Activated CD4-positive, alpha-beta memory T cell treated with anti-CD3 and anti-CD28 coated beads, Interleukin-2, amount 10 ng/mL, durations not matched to agents 7 days and 5 days (primary cell): ENCODE data around the gene PADI2. TPM values are rescaled to one million over a fixed set of nuclear protein-coding genes. Genes with fewer than 3 reads are reported as not detected.
A peak's percentile ranks its signal among the peaks of the same experiment; 100 is the strongest.

ENCODE experiments used
- CTCF ChIA-PET: fragments of 350-600 bp; sonication (Branson Sonifier 250); formaldehyde crosslinking; loops from one replicate; lab custom pipeline; 2021; ENCODE audit warnings: antibody characterized with exemption, inconsistent platforms; lab: Charles Lee
- POLR2A ChIA-PET: fragments of 350-600 bp; sonication (Branson Sonifier 250); formaldehyde crosslinking; loops from one replicate; lab custom pipeline; 2021; ENCODE audit warnings: antibody characterized with exemption; lab: Charles Lee
- DNase-seq: peaks from one replicate; pipeline ENCODE4 v3.0.0-alpha.2; 2020
- H3K27ac Mint-ChIP-seq: one replicate; pipeline ENCODE4 v1.8.0; 2021; ENCODE audit warnings: mild to moderate bottlenecking, mixed read lengths
- H3K27me3 Mint-ChIP-seq: one replicate; pipeline ENCODE4 v1.8.0; 2021; ENCODE audit warnings: mixed read lengths
- H3K36me3 Mint-ChIP-seq: one replicate; pipeline ENCODE4 v1.8.0; 2021; ENCODE audit warnings: low read depth, mixed read lengths
- H3K4me1 Mint-ChIP-seq: one replicate; pipeline ENCODE4 v1.8.0; 2021; ENCODE audit warnings: mixed read lengths
- H3K4me3 Mint-ChIP-seq: one replicate; pipeline ENCODE4 v1.8.0; 2021; ENCODE audit warnings: mild to moderate bottlenecking, mixed read lengths
- H3K9me3 Mint-ChIP-seq: one replicate; pipeline ENCODE4 v1.8.0; 2021; ENCODE audit warnings: mixed read lengths
- total RNA-seq, 2 experiments: library from RNA; stranded (reverse); gene quantifications; one replicate each; pipeline ENCODE4 v1.2.3, GENCODE V29; 2021

Gene PADI2
- total RNA-seq = not detected

DNA sequence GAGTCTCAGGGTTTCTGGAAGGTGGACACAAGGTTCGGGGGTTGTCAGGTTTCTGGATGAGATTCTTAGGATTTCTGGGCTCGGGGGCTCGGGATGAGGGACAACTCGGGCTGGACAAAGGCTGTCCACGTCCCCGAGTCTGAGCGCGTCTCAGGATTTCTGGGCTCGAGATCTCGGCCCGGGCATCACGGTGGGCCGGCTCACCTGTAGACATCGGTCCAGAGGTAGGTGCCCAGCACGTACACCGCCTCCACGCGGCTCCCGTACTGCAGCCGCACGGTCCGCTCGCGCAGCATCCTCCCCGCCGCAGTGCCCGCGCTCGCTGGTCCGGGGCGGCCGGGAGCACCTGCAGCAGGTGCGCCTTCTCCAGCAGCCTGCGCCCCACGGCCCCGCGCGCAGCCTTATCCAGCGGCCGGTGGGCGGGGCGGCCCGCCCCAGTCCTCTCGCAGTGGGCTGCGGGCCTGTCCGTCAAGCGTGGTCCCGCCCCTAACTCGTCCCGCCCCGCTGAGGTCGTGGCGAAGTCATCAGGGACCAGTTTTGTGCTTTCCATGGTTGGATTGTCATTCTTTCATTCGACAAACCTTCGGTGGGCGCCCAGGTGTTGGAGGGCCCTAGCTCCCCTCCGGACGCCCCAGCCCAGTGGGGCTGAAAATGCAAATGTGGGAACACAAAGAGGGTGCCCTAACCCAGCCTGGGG lies at the start of gene PADI2:
Gene PADI2, minus strand, starts transcription at position 376 of the 697 bp plus-strand sequence. Its CDS starts 80 bp downstream, at position 296.
- peaks cover 4% of the 10 kb centered on the region for H3K4me1 Mint-ChIP-seq
- H3K4me3 Mint-ChIP-seq = no peak within 1 kb of the TSS
- H3K27me3 Mint-ChIP-seq = peaks cover 43% of the 10 kb centered on the region
- no peaks in the 10 kb centered on the region for H3K36me3 Mint-ChIP-seq
- peak; percentile 43 for DNase-seq
- ChIA-PET POLR2A (no interaction called here), CTCF (no interaction called here)
- no peak within 1 kb of the TSS for H3K27ac Mint-ChIP-seq
- H3K9me3 Mint-ChIP-seq = no peaks in the 10 kb centered on the region

DNA sequence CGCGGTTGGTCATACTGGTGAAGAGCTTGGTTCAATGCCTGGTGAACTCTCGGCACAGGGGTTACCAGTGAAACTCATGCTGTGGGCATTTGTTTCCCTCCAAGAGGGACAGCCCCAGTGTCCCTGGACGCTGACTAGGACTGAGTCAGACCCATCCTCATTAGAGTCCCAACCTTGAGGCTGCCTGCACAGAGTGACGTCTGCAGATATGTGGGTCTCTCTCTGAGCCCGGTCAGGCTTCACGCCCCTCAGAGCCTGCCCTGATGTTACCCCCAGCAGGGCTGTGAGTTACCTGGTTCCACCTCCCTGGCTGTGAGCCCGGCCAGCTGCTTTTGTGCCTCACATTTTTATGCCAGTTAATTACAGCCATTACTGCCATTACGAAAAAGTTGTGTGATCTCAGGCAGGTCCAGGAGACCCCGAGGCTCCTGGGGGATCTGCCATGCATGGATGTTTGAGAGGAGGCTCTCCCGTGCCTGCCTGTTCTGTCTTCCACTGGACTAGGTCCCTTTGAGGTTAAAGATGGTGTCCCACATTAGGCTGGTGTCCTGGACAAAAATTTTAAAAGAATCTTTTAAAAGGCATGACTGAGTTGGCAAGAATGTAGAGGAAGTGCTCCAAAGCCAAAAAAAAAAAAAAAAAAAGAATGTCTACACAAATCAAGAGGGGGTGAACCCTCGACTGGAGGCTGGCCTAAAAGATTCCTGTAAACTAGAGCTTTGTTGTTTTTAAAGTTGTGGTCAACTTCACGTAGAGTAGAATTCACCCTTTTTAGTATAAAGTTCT lies 49.0 kb upstream of the PADI2 start:
- Mint-ChIP-seq H3K27ac (no peak overlapping the region), H3K4me1 (no peaks in the 10 kb centered on the region), H3K9me3 (no peaks in the 10 kb centered on the region), H3K27me3 (peaks cover 9% of the 10 kb centered on the region), H3K36me3 (no peaks in the 10 kb centered on the region), H3K4me3 (no peak overlapping the region)
- POLR2A ChIA-PET = no interaction called here
- CTCF ChIA-PET = interaction anchor here (0.6 kb wide), 1 partner anchor 43 kb away, joined by 4 read pairs; no protein-coding TSS in a partner anchor
- no peak for DNase-seq

DNA sequence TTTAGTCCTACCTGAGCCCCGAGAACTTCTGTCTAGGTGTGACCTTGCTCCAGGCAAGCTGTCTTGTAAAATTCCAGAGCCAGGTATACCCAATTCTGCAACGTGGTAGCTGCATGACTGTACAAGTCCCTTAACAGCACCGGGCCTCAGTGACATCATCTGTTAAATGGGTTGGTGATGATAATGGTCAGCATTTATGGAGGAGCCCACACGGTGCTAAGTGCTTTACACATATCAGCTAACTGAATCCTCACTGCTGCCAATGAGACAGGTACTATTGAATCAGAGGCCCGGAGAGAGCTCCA lies 48.5 kb upstream of the PADI2 start:
- H3K4me1 Mint-ChIP-seq = no peaks in the 10 kb centered on the region
- peaks cover 5% of the 10 kb centered on the region for H3K27me3 Mint-ChIP-seq
- ChIA-PET POLR2A (no interaction called here), CTCF (no interaction called here)
- H3K27ac Mint-ChIP-seq = no peak overlapping the region
- DNase-seq = no peak
- H3K36me3 Mint-ChIP-seq = no peaks in the 10 kb centered on the region
- no peaks in the 10 kb centered on the region for H3K9me3 Mint-ChIP-seq
- no peak overlapping the region for H3K4me3 Mint-ChIP-seq

DNA sequence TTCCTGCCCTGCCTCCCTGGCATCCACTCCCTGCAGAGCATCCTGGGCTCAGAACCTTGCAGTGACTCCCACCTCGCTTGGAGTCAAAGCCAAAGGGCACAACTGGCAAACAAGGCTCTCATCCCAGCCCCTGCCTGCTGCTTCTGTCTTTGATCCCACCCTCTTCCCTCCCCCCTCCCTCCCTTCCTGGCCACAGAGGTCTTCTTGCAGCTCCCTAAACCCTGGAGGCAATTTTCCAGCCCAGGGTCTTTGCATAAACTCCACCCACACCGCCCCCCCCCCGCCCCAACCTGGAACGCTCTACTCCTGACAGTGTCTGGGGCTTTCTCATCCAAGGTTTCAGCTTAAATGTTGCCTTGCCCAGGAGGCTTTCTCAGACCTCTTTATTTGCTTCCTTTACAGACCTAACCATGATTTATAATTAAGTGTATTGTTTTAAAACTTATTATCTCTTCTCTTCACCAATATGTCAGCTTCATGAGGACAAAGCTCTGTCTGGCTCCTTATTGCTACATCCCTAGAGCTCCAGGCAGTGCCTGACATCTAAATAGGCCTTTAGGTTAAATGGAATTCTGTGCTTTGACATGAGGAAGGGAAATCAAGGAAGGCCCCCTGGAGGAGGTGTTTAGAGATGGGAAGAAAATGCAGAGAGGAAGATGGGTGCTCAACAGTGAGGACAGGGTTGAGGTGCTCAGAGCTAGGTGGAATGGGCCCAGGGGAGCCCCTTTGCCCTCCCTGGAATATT lies 48.0 kb upstream of the PADI2 start:
- no peaks in the 10 kb centered on the region for H3K36me3 Mint-ChIP-seq
- no peaks in the 10 kb centered on the region for H3K4me1 Mint-ChIP-seq
- no peaks in the 10 kb centered on the region for H3K9me3 Mint-ChIP-seq
- no peak for DNase-seq
- H3K27me3 Mint-ChIP-seq = peaks cover 5% of the 10 kb centered on the region
- POLR2A ChIA-PET = no interaction called here
- CTCF ChIA-PET = interaction anchor here (0.5 to 0.7 kb wide), 2 partner anchors 43 to 64 kb away, joined by 3 to 4 read pairs; no protein-coding TSS in a partner anchor
- no peak overlapping the region for H3K27ac Mint-ChIP-seq
- no peak overlapping the region for H3K4me3 Mint-ChIP-seq

DNA sequence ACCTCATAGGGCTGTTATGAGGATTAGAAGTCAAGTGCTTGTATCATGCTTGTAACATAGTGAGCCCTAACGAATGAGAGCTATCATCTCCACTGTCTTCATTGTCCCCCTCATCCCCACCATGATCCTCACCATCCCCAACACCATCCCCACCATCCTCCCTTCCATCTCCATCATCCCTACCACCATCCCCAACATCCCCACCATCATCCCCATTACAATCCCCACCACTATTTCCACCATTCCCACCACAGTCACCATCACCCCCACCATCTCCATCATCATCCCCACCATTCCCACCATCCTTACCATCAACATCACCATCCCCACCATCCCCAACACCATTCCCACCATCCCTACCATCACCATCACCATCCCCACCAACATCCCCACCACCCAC lies 46.6 kb upstream of the PADI2 start:
- peaks cover 3% of the 10 kb centered on the region for H3K27me3 Mint-ChIP-seq
- H3K4me3 Mint-ChIP-seq = no peak overlapping the region
- H3K4me1 Mint-ChIP-seq = peaks cover 3% of the 10 kb centered on the region
- no peaks in the 10 kb centered on the region for H3K36me3 Mint-ChIP-seq
- no peak for DNase-seq
- H3K27ac Mint-ChIP-seq = no peak overlapping the region
- POLR2A ChIA-PET = no interaction called here
- no peaks in the 10 kb centered on the region for H3K9me3 Mint-ChIP-seq
- CTCF ChIA-PET = no interaction called here

DNA sequence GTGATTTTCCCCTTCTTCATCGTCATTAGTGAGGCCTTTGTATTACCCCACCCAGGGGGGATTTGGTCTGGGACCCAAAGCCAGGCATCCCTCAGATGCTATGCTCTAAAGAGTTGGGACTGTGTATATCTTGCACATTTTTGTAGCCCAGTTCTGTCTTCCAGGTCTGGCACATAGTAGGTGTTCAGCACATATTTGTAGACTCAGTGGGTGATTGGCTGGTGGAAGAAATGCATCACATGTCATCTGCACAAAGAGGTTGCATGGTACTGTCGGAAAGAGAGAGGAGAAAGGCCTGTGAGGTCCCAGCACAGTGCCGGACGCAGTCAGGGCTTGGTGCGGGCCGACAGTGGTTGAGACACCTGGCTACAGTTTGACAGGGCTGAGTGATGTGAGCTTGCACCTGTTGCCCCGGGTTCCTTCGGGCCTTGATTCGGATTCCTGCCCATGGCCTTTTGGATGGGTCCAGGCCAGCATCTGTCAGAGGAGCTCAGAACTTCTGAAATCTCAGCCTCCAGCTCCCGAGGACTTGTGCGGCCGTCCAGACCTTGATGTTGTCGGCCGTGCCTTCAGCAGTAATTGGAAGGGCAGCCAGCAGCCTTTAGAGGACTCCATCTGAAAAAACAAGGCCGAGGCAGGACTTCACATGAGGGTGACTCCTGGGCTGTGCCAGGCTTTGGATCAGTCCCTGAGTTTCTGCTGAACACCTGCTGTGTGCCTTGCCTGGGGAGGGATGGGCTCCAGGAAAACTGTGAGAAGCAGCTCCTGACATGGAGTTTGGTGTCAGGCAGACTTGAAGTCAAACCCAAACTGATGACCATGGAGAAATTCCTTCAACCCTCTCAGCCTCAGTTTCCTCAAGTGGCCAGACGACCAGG lies 44.8 kb upstream of the PADI2 start:
- H3K4me1 Mint-ChIP-seq = peaks cover 3% of the 10 kb centered on the region
- CTCF ChIA-PET = no interaction called here
- POLR2A ChIA-PET = no interaction called here

DNA sequence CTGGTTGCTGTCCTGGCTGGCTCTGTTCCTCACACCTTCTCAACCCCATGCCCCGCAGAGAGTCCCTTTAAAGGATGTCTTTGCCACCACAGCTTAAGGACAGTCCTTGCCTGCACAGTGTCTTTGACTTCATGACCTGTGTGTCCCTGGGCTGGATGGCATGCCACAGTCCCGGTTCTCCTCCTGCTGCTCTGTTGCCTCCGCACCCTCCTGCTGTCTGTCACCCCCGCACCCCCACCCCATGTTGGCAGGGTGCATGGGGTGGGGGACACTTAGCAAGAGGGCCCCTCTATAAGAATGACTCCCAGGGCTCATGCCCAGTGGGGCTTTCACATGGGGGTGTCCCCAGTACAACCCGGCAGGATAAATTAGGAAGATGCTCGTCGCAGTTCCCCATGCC lies 44.1 kb upstream of the PADI2 start:
- Mint-ChIP-seq H3K4me1 (peaks cover 3% of the 10 kb centered on the region), H3K27me3 (no peaks in the 10 kb centered on the region), H3K4me3 (no peak overlapping the region), H3K27ac (no peak overlapping the region), H3K36me3 (no peaks in the 10 kb centered on the region), H3K9me3 (no peaks in the 10 kb centered on the region)
- DNase-seq = no peak
- ChIA-PET POLR2A (no interaction called here), CTCF (no interaction called here)

More for the DNA sequence above, 44.8 kb upstream of the PADI2 start:
- Mint-ChIP-seq H3K9me3 (no peaks in the 10 kb centered on the region), H3K36me3 (no peaks in the 10 kb centered on the region), H3K4me3 (no peak overlapping the region), H3K27ac (no peak overlapping the region), H3K27me3 (peaks cover 3% of the 10 kb centered on the region)
- no peak for DNase-seq

DNA sequence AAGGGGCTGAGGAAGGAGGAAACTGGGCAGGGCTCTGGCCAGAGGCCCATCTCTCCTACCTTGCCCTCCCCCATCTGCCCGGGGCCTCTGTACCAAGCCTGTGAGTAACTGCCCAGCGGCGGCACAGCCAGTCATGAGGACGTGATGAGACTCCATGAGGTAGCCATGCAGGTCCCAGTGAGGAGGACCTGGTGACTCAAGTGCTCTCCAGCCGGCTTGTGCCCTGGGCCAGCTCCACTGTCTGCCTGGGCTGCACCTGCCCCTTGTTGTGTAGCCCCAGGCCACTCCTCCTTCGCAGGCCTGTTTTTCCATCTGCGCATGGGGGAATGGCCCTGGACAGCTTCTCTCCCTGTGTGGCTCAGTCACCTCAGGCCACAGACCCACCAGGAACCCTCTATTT lies 43.7 kb upstream of the PADI2 start:
- Mint-ChIP-seq H3K9me3 (no peaks in the 10 kb centered on the region), H3K27me3 (no peaks in the 10 kb centered on the region), H3K36me3 (no peaks in the 10 kb centered on the region), H3K4me1 (peaks cover 3% of the 10 kb centered on the region), H3K4me3 (no peak overlapping the region), H3K27ac (no peak overlapping the region)
- POLR2A ChIA-PET = no interaction called here
- CTCF ChIA-PET = no interaction called here
- no peak for DNase-seq

DNA sequence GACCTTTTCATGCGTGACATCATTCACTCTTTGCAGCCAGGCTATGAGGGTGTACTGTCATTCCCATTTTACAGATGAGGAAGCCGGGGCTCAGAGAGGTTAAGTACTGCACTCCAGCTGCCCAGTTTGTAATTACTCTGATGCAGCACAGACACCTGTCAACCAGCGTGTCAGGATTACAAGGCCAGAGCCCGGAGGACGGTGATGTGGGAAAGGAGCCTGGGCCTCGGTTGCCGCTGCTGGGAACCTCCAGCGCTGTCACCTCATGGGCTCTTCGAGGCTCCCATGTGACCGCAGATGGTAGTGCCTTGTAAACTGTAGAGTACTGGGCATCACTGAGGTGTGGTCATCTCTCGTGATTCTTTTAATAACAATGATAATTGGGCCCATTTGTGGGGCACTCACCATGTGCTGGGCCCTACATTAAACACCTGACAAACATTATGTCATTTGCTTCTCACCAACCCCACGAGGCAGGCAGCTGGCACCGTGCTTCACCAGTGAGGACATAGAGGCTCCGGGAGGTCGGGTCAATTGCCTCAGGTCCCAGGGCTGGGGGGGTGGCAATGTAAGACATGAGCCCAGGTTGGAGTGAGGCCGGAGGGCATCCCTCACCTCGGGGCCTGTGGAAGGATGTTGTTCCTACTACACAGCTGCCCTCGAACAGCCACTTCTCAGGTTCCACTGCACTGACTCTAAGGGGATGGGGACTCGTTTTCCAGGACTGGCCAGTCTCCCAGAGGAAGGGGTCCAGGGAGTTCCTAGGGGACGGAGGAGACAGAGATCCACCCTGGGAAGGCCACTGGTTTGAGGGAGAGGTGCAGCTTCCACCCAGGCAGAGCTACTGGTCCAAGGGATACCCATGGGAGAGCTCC lies 42.9 kb upstream of the PADI2 start:
- H3K4me1 Mint-ChIP-seq = peaks cover 3% of the 10 kb centered on the region
- POLR2A ChIA-PET = no interaction called here

DNA sequence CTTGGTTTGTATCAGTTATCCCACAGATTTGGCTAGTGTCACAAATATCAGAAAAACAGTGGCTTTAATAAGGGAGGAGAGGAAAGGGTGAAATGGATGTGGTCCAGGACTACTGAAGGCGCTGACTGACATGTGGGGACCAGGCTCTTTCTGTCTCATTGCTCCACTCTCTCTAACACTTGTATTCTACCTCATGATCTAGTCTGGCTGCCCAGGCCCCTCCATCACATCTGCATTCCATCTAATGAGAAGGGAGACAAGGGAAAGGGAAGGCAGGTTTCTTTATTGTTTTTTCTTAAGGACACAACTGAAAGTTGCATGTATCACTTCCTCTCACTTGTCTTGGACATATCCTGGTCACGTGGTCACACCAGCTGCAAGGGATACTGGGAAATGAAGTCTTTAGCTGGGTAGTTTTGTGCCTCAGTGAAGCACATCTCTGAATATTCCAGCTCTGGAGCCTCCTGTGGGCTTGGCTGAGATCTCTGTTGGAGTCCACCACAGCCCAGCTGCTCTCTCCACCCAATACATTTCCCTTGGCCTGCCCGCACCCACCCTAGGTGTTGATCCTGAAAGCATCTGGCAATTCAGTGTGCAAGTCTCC lies 42.0 kb upstream of the PADI2 start:
- CTCF ChIA-PET = no interaction called here
- POLR2A ChIA-PET = no interaction called here
- H3K9me3 Mint-ChIP-seq = peaks cover 4% of the 10 kb centered on the region
- H3K36me3 Mint-ChIP-seq = no peaks in the 10 kb centered on the region
- peak; percentile 20 for DNase-seq
- no peak overlapping the region for H3K4me3 Mint-ChIP-seq
- peaks cover 5% of the 10 kb centered on the region for H3K4me1 Mint-ChIP-seq
- no peak overlapping the region for H3K27ac Mint-ChIP-seq
- H3K27me3 Mint-ChIP-seq = peaks cover 2% of the 10 kb centered on the region

More for the DNA sequence above, 42.9 kb upstream of the PADI2 start:
- Mint-ChIP-seq H3K4me3 (no peak overlapping the region), H3K27ac (no peak overlapping the region), H3K36me3 (no peaks in the 10 kb centered on the region), H3K27me3 (peaks cover 2% of the 10 kb centered on the region), H3K9me3 (no peaks in the 10 kb centered on the region)
- DNase-seq = no peak
- CTCF ChIA-PET = no interaction called here

DNA sequence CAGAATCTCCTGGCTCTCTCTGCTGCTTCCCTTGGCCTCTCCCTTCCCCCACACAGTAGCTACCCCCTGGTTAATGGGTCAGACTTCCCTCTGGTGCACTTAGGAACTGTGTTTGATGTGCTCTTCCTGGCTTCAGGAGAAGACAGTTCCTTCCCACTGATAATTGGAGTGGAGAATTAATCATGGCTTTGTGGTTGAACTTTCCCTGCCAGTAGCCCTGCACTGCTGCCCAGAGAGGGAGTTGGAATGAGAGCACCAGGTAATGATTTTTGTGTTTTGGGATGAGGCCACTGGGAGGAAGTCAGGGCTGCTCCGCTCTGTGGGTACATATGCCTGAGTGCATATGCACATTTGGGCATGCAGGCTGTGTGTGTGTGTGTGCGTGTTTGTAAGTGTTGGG lies 39.7 kb upstream of the PADI2 start:
- Mint-ChIP-seq H3K4me3 (no peak overlapping the region), H3K9me3 (peaks cover 19% of the 10 kb centered on the region), H3K4me1 (peaks cover 5% of the 10 kb centered on the region), H3K27ac (no peak overlapping the region), H3K27me3 (peaks cover 2% of the 10 kb centered on the region), H3K36me3 (no peaks in the 10 kb centered on the region)
- CTCF ChIA-PET = no interaction called here
- DNase-seq = no peak
- POLR2A ChIA-PET = no interaction called here

DNA sequence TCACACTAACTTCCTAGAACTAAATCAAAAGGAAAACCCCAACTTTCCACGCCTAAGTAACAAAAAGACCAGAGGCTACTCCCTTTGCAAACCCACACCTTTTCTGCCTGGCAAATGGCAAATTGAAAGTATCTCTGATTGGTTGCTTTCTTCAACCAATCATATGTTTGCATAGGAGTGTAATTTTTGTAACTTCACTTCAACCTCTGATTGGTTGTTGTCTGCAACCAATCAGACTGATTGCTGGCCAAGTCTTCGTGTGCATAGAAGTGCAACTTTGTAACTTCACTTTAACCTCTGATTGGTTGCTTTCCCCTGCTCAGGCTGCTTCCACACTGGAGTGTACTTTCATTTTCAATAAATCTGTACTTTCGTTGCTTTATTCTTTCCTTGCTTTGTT lies 36.9 kb upstream of the PADI2 start:
- H3K9me3 Mint-ChIP-seq = peaks cover 19% of the 10 kb centered on the region
- no peaks in the 10 kb centered on the region for H3K36me3 Mint-ChIP-seq
- peaks cover 4% of the 10 kb centered on the region for H3K4me1 Mint-ChIP-seq
- H3K27me3 Mint-ChIP-seq = peaks cover 12% of the 10 kb centered on the region
- DNase-seq = no peak
- H3K4me3 Mint-ChIP-seq = no peak overlapping the region
- H3K27ac Mint-ChIP-seq = no peak overlapping the region
- CTCF ChIA-PET = no interaction called here
- POLR2A ChIA-PET = no interaction called here
